Measurements from ENCODE around the gene ABHD12.

ABHD12 gene

DNA sequence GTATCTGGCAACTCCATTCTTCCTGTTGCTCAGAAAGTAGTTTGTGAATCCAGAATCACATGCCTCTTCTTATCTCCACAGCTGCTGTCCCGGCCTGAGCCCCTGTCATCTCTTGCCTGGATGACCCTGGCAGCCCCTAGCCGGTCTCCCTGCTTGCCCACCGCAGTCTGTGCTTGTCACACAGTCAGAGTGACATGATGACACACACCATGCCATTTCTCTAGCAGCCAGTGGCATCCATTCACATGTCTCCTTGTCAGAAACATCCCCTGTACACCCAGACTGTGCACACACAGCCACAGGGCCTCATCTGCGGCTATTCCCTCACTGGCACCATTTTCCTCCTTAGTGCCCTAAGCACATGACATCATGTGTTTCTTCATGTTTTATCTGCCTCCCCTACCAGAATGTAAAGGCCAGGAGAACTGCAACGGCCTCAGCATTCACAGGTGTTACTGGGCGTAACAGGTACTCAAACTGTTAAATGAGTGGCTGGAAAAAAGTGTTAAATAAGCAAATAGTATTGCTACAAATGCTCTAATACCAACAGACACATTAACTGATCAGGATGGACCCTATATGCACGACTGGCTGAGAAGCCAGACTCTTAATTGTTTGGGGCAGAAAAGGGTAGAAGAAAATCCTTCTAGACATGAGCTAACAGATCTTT lies 9.6 kb downstream of the ABHD12 start:
- DNase-seq = no peak

DNA sequence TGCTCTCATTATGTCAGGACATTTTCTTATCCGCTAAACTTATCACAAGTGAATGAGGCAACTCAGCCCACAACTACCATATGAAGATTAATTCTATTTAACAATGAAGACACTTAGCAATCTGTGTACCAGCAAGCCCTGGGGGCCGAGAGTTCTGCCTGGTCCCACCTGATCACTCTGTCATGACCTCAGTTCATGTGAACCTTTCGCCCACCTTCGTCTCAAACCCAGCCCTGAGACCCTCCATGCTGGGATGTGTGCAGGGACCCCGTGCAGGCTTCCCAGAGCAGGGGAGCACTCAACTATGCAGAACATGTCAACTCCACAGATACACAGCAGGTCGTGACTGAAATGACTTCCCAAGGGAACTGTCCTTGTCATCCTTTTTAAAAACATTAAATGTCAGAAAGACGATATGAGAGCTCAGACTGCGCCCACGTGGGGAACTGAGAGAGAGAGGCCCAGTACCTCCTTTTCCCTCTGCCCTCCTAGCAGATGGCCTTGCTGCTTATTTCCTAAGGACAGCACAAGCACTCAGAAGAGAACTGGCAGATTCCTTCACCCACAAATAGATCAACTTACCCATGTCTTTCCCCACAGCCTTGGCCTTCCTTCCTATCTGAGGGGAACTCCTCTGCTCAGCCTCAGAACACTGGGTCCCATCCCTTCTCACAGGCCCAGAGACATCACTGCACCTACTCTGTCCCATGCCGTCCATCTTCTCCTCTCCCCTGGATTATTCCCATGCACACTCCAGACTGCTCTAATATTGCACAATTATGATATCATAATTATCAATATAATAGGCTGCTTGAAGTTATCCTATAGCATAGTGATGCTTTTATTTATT lies 11.5 kb downstream of the ABHD12 start:
- DNase-seq = no peak

DNA sequence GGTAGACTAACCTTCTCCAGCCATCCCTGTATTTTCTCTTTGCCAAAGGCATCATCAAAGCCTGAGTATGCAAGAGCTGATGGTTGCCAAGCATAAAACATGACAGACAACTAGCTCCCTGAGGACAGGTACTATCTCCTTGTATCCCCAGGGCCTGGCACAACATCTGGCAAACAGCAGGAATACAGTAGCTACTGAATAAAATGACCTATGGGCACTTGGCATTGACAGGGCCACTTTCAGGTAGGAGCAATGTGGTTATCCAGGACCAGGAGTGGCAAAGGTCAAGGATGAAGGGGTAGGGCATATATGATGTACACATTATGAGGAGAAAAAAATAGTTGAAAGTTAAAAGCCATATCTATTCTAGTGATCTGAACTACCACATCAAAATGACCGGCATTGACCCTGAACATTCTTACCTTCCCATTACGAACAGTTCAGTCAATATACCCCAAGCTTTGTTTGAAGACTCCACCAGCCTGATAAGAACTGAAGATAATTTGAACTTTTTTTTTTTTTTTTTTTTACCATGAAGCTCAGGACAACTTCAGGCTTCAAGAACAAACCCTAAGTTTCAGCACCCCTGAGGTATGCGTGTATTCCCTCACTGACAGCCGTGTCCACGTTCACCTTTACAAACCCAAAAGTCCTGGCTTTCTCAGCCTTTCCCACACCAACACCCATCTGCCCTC lies 12.3 kb downstream of the ABHD12 start:
- DNase-seq = no peak

DNA sequence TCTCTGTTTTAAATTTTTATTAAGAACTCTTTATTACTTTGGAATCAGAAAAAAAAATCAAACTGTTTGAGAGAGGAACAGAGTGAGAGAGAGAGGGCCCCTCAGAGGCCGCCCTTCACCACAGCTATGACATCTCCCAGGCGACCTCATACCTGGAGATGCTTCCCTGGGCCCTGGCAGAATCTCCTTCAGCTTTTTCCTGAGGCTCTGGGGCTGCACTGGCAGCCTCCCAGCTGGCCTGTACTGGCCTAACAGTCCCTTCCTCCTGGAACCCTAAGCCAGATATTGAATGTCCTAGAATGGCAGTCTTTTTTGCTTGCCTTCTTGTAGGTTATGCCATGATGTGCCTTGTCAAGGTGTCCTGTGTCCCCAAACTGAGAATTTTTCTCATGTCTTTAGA lies 13.7 kb downstream of the ABHD12 start:
- DNase-seq = no peak

DNA sequence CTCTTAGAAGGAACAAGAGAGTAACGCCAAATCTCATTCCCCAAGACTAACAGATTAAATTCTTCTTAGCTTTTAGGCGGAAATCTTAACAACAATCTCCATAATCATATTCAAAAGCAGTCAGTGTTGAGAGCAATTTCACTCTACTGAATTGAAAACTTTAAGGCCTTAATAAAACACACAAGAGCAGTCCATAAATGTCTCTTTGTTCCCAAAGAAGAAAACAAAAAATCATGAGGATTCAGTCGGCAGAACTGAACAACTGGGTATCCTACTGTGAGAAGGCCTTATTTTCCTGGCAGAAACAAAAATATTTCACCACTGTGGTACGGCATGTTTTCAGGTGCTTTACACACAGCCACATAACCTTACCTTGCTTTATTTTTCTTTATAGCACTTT lies 14.4 kb downstream of the ABHD12 start:
- no peak for DNase-seq

DNA sequence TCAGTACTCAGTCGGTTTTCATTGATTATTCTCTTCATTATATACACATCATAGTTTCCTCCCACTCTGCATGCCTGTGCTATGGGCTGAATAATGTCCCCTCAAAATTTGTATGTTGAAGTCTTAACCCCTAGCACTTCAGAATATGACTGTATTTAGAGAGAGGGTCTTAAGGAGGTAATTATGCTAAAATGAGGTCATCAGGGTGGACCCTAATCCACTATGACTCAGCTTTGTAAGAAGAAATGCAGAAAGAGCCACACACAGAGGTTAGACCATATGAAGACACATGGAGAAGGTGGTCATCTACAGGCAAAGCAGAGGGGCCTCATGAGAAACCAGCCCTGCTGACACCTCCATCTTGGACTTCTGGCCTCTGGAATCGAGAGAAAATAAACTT lies 15.8 kb downstream of the ABHD12 start:
- no peak for DNase-seq

DNA sequence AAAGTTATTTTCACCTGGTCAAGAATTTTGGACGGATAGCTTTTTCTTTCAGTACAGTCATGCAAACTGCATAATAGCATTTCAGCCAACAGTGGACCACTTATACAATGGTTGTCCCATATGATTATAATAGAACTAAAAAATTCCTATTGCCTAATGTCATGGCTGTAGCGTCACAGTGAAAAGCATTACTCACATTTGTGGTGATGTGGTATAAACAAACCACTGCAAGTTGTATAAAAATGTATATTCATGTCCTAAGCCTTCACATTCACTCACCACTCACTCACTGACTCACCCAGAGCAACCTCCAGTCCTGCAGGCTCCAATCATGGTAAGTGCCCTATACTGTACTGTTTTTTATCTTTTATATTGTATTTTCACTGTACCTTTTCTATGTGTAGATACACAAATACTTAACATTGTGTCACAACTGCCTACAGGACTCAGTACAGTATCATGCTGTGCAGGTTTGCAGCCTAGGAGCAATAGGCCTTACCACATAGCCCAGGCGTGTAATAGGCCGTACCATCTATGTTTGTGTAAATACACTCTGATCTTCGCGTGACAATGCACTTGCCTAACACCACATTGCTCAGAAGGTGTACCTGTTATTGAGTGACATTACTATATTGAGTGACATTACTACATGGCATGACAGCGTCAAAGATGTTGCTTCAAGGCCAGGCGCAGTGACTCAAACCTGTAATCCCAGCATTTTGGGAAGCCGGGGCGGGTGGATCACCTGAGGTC lies 17.9 kb downstream of the ABHD12 start:
- DNase-seq = peak; percentile 32

DNA sequence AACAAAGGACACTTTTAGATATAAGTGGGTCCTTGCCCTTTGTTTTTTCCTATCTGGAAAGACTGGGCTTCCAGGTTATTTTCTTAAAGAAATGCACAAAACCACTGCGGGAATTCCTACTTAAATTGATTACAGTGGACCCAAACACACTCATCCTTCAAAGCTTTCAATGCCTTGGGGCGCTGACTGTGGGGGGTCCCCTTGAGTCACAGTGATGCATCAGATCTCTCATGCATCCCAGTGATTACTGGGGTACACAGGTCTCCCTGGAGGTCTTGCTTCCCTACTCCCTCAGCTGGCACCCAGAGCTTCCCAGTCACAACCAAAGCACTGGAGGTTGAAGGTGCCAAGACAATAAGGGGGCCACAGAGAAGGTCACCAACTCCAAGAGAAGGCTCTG lies 20.7 kb downstream of the ABHD12 start:
- no peak for DNase-seq

DNA sequence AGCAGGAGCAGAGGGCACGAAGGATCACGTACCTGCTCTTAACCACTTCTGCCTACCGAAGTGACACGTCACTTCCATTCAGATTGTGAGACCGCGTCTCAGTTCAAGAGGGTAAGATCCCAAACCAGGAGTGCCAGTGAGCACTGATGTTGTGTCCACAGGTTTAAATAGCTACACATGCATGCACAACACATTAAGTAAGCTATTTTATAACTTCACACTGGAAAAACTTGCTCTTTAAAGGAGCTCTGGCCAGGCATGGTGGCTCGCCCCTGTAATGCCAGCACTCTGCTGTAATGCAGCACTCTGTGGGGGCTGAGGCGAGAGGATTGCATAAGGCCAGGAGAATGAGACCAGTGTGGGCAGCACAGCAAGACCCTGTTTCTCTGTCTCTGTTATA lies 21.1 kb downstream of the ABHD12 start:
- DNase-seq = no peak

DNA sequence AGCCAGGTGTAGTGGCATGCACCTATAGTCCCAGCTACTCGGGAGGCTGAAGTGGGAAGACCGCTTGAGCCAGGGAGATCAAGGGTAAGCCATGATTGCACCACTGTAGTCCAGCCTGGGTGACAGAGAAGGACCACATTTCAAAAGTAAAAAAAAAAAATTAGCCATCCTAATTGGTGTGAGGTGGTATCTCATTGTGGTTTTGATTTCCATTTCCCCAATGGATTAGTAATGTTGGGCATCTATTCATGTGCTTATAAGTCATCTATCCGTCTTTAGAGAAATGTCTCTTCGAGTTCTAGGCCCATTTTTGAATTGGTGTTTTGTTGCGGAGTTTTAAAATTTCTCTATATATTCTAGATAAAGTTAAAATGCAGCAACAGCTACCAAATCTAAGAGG lies 21.7 kb downstream of the ABHD12 start:
- no peak for DNase-seq

DNA sequence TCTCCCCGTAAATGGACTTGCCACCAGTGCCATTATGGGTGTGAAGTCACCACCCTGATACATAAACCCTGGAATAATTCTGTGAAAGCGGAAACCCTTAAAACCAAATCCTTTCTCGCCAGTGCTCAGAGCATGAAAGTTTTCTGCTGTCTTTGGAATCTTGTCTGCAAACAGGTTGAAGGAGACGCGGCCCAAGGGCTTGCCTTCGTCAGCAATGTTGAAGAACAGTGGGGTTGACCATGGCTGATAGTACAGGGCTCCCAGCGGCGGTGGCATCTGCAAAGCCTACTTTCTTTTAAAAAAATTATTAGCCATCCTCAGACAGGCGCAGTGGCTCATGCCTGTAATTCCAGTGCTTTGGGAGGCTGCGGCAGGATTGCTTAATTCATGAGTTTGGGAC lies 22.1 kb downstream of the ABHD12 start:
- DNase-seq = no peak

DNA sequence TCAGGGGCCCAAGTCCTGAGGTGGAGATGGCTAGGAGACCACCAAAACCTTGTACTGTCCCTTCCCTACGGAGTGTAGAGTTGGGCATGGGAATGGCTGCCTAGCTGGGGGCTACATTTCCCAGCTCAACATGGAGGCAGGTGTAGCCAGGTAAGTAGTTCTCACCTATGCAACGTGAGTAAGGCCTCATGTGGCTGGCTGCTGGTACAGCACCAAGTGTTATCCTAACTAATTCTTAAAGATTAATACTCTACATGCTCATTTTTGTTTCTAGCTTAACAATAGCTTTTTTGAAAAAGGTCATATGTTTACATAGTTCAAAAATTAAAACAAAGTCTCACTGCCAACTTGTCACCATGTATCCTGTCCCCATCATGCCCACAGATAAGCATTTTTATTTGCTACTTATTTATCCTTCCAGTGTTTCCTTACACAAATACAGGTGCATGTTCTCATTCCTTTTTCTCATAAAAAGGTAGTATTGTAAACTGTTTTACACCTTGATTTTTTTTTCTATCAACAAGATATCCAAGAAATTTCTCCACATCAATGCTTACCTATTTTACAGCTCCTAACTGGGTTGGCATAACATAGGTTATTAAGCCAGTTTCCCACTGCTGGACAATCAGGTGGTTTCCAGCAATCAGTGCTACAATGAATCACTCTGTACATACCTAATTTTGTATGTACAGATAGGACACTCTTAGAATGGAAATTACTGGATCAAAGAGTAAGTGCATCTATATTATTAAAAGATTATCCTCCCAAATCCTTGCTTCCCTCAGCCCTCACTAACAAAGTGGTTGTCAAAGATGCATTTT lies 25.5 kb downstream of the ABHD12 start:
- DNase-seq = no peak

DNA sequence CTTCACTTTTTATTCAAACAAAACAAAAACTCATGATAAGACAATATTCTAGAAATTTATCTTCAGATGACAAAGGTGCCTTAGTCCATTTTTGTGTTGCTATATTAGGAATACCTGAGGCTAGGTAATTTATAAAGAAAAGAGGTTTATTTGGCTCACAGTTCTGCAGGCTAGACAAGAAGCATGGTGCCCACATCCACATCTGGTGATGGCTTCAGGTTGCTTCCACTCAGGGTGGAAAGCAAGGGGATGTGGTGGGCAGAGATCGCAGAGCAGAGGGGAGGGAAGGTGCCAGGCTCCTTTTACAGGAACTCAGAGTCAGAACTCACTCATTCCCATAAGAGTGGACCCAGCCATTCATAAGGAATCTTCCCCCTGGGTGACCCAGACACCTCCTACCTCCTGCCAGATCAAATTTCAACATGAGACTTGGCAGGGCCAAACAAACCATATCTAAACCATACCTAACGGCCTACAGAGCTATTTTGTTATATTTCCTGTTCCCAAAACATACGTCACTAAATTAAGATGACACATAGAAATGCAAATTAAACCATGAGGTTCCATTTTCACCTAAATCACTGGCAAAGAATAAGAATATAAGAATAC lies 26.4 kb downstream of the ABHD12 start:
- DNase-seq = no peak

DNA sequence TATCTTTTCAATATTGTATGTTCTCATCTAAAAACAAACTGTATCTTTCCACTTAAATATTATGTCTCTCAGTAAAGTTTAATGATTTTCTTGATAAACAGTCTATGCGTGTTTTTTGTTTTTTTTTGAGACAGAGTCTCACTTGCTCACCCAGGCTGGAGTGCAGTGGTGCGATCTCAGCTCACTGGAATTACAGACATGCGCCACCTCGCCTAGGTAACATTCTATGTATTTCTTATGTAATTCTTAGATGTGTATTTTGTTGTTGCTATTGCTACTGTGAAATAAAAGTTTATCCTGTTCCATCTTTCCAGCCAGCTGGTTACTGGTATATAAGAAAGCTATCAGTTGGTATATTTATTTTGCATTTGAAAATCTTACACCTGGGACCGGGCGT lies 29.4 kb downstream of the ABHD12 start:
- no peak for DNase-seq

DNA sequence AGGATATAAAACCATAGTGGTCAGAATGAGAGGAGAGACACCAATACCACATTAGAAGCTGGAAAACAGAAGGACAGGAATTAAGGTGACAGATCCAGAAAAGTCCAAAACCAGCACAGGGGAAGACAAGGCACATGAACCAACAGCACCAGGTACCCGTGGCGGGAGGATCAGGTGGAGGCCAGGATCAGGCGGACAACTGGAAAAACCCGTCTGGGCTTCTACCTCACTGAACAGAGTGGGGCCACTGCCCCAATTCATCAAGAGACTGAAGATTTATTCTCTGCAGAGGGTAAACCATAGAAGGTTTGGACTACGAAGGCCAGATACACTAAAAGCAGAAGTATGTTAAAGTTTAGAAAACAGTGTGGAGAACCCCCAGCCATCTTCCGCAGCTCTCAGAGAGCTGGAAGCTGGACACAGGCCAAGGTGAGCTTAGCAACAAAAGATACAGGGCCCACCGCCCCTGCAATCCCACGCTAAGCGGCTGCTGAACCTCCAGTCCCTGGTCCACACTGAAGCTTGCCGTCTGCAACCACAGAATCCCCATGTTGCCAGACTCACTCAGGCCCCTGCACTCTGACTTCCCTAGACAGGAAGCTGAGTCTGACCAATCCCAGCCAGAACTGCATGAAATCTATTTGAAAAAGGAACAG lies 29.9 kb downstream of the ABHD12 start:
- no peak for DNase-seq

DNA sequence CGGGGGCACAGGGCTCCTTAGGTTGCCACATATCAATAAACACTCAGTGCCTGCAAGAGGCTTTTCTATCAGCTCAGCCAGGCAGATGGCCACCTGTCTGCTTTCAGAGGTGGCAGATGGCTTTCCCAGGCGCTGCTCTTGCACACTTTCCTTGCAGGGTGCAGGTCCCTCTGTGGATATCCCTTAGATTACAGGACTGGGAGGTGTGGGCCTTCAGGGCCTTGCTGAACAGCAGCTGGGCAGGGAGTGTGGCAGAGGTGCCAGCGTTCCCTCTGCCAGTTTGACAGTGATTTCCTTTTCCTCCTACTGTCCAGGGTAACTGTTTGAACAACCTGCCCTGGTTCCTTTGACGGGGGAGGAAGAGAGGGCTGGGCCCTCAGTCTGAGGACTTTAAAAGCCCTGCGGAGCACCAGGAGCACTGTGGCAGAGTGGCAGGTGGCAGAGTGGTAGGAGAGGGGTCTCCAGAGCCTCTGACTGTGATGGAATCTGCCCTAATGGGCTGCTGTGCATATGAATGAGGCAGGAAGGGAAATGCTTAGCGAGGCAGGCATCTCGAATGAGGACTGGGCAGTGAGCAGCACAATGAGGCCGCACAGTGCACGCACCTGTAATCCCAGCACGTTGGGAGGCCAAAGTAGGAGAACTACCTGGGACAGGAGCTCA lies 34.2 kb downstream of the ABHD12 start:
- DNase-seq = no peak

DNA sequence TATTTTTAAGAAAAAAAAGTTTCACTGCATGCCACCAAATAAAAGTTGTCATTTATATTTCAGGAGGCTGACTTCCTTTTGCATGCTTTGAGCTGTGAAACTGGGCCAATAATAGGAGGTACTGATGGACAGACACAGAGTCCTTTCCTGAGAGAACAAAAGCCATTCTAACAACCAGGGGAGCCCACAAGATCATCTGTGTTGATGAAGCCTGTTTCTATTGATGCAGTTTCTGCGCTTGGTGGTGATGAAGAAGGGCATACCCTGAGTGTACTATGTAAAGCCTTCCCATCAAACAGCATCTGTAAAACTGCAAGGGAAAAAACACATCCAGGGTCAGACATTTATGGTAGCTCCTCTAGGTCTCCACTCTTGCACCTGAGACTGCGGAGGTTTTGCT lies 34.8 kb downstream of the ABHD12 start:
- DNase-seq = no peak

DNA sequence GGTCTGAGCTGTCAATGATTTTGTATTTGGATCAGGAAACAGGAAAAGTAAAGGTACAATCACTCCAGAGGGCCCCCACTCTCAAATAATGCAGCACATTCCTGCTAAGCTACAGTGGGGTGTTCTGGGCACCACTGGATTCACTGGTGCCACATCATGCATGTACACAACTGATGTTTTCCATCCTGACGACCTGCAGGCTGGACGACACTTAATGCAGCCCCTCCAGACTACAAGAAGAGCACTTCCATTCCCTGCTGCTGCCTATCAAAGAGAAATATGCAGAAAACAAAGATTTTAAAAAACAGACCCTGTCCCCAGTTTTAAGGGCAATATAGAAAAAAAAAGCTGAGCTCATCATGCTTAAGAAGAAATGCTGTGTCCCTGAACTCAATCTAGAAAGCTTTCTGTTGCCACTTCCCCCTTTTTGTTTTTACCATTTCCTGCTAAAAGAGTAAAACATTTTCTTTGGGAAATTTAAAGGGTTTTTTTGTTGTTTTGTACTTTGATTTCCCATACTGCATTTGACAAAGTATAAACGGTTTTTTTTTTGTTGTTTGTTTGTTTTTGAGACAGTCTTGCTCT lies 35.5 kb downstream of the ABHD12 start:
- no peak for DNase-seq

DNA sequence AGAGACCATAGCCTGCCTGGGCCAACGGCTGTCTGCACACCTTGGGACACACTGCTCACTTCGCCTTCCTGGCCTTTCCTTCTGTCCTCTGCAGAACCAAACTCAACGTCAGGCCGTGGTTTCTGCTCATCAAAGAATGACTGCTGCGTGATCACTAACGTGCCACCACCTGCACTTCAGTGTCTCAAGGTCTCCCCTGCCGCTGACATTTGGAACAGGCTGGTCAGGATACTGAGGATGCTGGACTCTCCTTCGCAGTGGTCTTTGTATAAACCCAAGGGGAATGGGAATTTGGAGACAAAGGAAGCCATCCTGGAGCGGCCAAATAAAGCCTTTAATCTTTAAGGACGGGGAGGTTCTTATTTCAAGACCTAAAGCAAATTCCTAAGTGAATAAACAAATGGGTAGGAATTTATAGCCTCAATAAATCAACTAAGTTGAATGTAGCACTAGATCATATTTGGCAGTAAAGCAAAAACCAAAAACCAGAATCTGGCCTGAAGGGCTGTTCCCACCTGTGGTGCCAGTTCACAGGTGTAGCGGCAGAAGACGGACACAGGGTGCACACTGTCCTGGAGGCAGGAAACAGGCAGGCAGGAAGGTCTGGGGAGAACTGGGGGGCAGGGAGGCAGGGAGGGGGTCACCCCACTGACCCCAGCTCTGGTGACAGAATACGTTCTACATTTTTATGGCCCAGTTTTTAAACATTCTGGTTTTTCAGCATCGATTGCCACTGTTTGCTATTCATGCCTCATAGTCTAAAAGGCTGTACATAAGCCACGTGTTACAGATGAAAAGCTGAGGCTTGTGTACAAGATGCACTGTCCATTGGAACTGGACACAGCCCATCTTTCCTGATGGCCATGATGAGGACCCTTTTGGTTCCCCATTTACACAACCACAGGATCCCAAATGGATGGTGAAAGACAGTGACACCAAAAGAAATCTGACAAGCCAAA lies 36.6 kb downstream of the ABHD12 start:
- no peak for DNase-seq
